Effector memory CD4-positive, alpha-beta T cell (primary cell): Measurements from ENCODE around the gene HIPK3.

Experiments
- DNase-seq, 3 donors: peaks; one replicate each; pipeline ENCODE4 v3.0.0-alpha.2; 2020
- H3K27ac ChIP-seq: 2 replicates; pipeline ENCODE4 v1.7.0; 2013; ENCODE audit warnings: mild to moderate bottlenecking, low read length, moderate library complexity; ENCODE audit not compliant: insufficient read depth, poor library complexity, severe bottlenecking
- H3K27me3 ChIP-seq: replicated peaks from 2 replicates; pipeline ENCODE4 v1.7.0; 2013; ENCODE audit warnings: mild to moderate bottlenecking, low read length; ENCODE audit not compliant: insufficient read depth, control insufficient read depth, poor library complexity, severe bottlenecking
- H3K36me3 ChIP-seq: 2 replicates; pipeline ENCODE4 v1.7.0; 2013; ENCODE audit warnings: mild to moderate bottlenecking, low read length, moderate library complexity; ENCODE audit not compliant: control insufficient read depth, insufficient read depth
- H3K4me1 ChIP-seq: 2 replicates; pipeline ENCODE4 v1.7.0; 2013; ENCODE audit warnings: low read length, mild to moderate bottlenecking; ENCODE audit not compliant: control insufficient read depth, insufficient read depth, poor library complexity, severe bottlenecking
- H3K4me3 ChIP-seq: 2 replicates; pipeline ENCODE4 v1.7.0; 2013; ENCODE audit warnings: low read length, low read depth, mild to moderate bottlenecking; ENCODE audit not compliant: insufficient read depth, poor library complexity, severe bottlenecking
- H3K9me3 ChIP-seq: 2 replicates; pipeline ENCODE4 v1.7.0; 2013; ENCODE audit warnings: mild to moderate bottlenecking, low read length, moderate library complexity; ENCODE audit not compliant: control insufficient read depth

Gene HIPK3

GRCh38 chr11:33320814-33321330 lies 63.7 kb downstream of the HIPK3 start:
- H3K4me1 ChIP-seq = no peaks in the 10 kb centered on the region
- no peak overlapping the region for H3K27ac ChIP-seq
- H3K9me3 ChIP-seq = no peaks in the 10 kb centered on the region
- H3K36me3 ChIP-seq = no peaks in the 10 kb centered on the region
- no peak for DNase-seq
- H3K4me3 ChIP-seq = no peak overlapping the region
- H3K27me3 ChIP-seq = no peaks in the 10 kb centered on the region

GRCh38 chr11:33321422-33321821 lies 64.2 kb downstream of the HIPK3 start:
- H3K36me3 ChIP-seq = no peaks in the 10 kb centered on the region
- H3K4me1 ChIP-seq = no peaks in the 10 kb centered on the region
- H3K27me3 ChIP-seq = no peaks in the 10 kb centered on the region
- no peak for DNase-seq
- H3K4me3 ChIP-seq = no peak overlapping the region
- H3K27ac ChIP-seq = no peak overlapping the region
- H3K9me3 ChIP-seq = no peaks in the 10 kb centered on the region

- Histone ChIP-seq H3K27ac (no peak overlapping the region), H3K27me3 (no peaks in the 10 kb centered on the region), H3K9me3 (no peaks in the 10 kb centered on the region), H3K4me1 (no peaks in the 10 kb centered on the region), H3K36me3 (no peaks in the 10 kb centered on the region), H3K4me3 (no peak overlapping the region)
- DNase-seq = no peak
Measured at GRCh38 chr11:33323421-33323820, 66.2 kb downstream of the HIPK3 start.

- DNase-seq = no peak
- Histone ChIP-seq H3K36me3 (no peaks in the 10 kb centered on the region), H3K4me3 (no peak overlapping the region), H3K27me3 (no peaks in the 10 kb centered on the region), H3K4me1 (no peaks in the 10 kb centered on the region), H3K9me3 (no peaks in the 10 kb centered on the region), H3K27ac (no peak overlapping the region)
Measured at GRCh38 chr11:33324302-33324985, 67.3 kb downstream of the HIPK3 start.

GRCh38 chr11:33325451-33325850 lies 68.3 kb downstream of the HIPK3 start:
- no peak for DNase-seq
- H3K36me3 ChIP-seq = no peaks in the 10 kb centered on the region
- H3K4me1 ChIP-seq = no peaks in the 10 kb centered on the region
- no peaks in the 10 kb centered on the region for H3K27me3 ChIP-seq
- H3K27ac ChIP-seq = no peak overlapping the region
- no peak overlapping the region for H3K4me3 ChIP-seq
- no peaks in the 10 kb centered on the region for H3K9me3 ChIP-seq

GRCh38 chr11:33329705-33330329 lies 72.6 kb downstream of the HIPK3 start:
- Histone ChIP-seq H3K4me1 (no peaks in the 10 kb centered on the region), H3K36me3 (no peaks in the 10 kb centered on the region), H3K9me3 (no peaks in the 10 kb centered on the region), H3K4me3 (no peak overlapping the region), H3K27ac (no peak overlapping the region), H3K27me3 (no peaks in the 10 kb centered on the region)
- DNase-seq = peak in 2 of 3 donors; percentile 2 to 14

GRCh38 chr11:33333816-33334215 lies 76.6 kb downstream of the HIPK3 start:
- peaks cover 3% of the 10 kb centered on the region for H3K36me3 ChIP-seq
- no peak overlapping the region for H3K27ac ChIP-seq
- no peak for DNase-seq
- H3K27me3 ChIP-seq = no peaks in the 10 kb centered on the region
- no peak overlapping the region for H3K4me3 ChIP-seq
- no peaks in the 10 kb centered on the region for H3K4me1 ChIP-seq
- H3K9me3 ChIP-seq = no peaks in the 10 kb centered on the region

- Histone ChIP-seq H3K4me1 (no peaks in the 10 kb centered on the region), H3K27ac (no peak overlapping the region), H3K27me3 (no peaks in the 10 kb centered on the region), H3K9me3 (no peaks in the 10 kb centered on the region), H3K36me3 (peaks cover 9% of the 10 kb centered on the region), H3K4me3 (no peak overlapping the region)
- no peak for DNase-seq
Measured at GRCh38 chr11:33334627-33335026, 77.4 kb downstream of the HIPK3 start.

- Histone ChIP-seq H3K27ac (no peak overlapping the region), H3K9me3 (no peaks in the 10 kb centered on the region), H3K4me1 (no peaks in the 10 kb centered on the region), H3K27me3 (no peaks in the 10 kb centered on the region), H3K36me3 (peaks cover 30% of the 10 kb centered on the region), H3K4me3 (no peak overlapping the region)
- no peak for DNase-seq
Measured at GRCh38 chr11:33339247-33339646, 82.1 kb downstream of the HIPK3 start.

GRCh38 chr11:33344611-33345010 lies 87.4 kb downstream of the HIPK3 start:
- H3K27ac ChIP-seq = no peak overlapping the region
- H3K4me3 ChIP-seq = no peak overlapping the region
- peaks cover 47% of the 10 kb centered on the region for H3K36me3 ChIP-seq
- DNase-seq = no peak
- no peaks in the 10 kb centered on the region for H3K27me3 ChIP-seq
- no peaks in the 10 kb centered on the region for H3K9me3 ChIP-seq
- H3K4me1 ChIP-seq = no peaks in the 10 kb centered on the region
